HCT116 (cell line): ENCODE measurements around the gene WFDC5. TPM values are rescaled to one million over a fixed set of nuclear protein-coding genes. Genes with fewer than 3 reads are reported as not detected.

ENCODE experiments used
- ATAC-seq: fragments of 200-7000 bp; cut with Tn5 transposase; 2 replicates; pipeline ENCODE4 v1.9.1; 2020; ENCODE audit warnings: mild to moderate bottlenecking, moderate library complexity
- Bru-seq: library from RNA; stranded (reverse); fragments of 400-500 nt; gene quantifications from one replicate; lab custom pipeline; 2021; lab: Mats Ljungman, UMichigan
- BruChase-seq, 2 experiments: library from RNA; stranded (reverse); fragments of 400-500 nt; gene quantifications; one replicate each; lab custom pipeline; 2021; lab: Mats Ljungman, UMichigan
- BruUV-seq: library from RNA; stranded (reverse); fragments of 400-500 nt; replicated peaks from 2 replicates; lab custom pipeline; 2021; lab: Mats Ljungman, UMichigan
- CTCF ChIA-PET: fragments of 300-600 bp; sonication (Branson Sonifier 250); formaldehyde crosslinking; loops from one replicate; lab custom pipeline; 2021; ENCODE audit warnings: antibody characterized with exemption; lab: Charles Lee
- POLR2A ChIA-PET: fragments of 300-600, 350-600 bp; sonication (Branson Sonifier 250); formaldehyde crosslinking; loops from one replicate; lab custom pipeline; 2021; ENCODE audit warnings: antibody characterized with exemption; lab: Charles Lee
- RAD21 ChIA-PET, 2 experiments: fragments of 300-600 bp; sonication (Branson Sonifier 250); formaldehyde crosslinking; loops; one replicate each; lab custom pipeline; 2023; ENCODE audit warnings: low total read pairs in 2 of 2; ENCODE audit not compliant: uncharacterized antibody in 2 of 2, unreplicated experiment in 2 of 2, low non-redundant PET in 1 of 2; lab: Charles Lee
- DNase-seq: peaks from one replicate; pipeline ENCODE4 v3.0.0-alpha.2; 2010; ENCODE audit warnings: low read depth, low spot score
- H2AFZ ChIP-seq: fragments of 200-600 bp; shearing (Covaris generic), sonication (generic); 2 replicates; pipeline ENCODE4 v1.6.1; 2017; ENCODE audit warnings: low read depth, mixed run types, mixed read lengths, antibody characterized with exemption, low read length; ENCODE audit not compliant: poor library complexity, severe bottlenecking
- H3K27ac ChIP-seq: 2 replicates; pipeline ENCODE4 v1.5.1; 2012; ENCODE audit warnings: low read depth, low read length
- H3K27me3 ChIP-seq: fragments of 200-600 bp; sonication (generic); 2 replicates; pipeline ENCODE4 v1.6.1; 2016; ENCODE audit warnings: mixed run types, low read length, mixed read lengths; ENCODE audit not compliant: insufficient read depth
- H3K36me3 ChIP-seq, 2 experiments: fragments of 200-500 bp in 1 of 2; fragments of 200-600 bp in 1 of 2; sonication (Bioruptor generic) in 1 of 2; sonication (generic) in 1 of 2; 2 replicates each; pipeline versions ENCODE4 v1.5.1 to v1.6.1; 2014 to 2016; ENCODE audit warnings: low read length in 2 of 2, inconsistent platforms in 1 of 2, mixed read lengths in 1 of 2, mixed run types in 1 of 2; ENCODE audit not compliant: insufficient read depth in 2 of 2, control insufficient read depth in 1 of 2
- H3K4me1 ChIP-seq, 2 experiments: fragments of 200-600 bp in 1 of 2; sonication (generic) in 1 of 2; 2 replicates each; pipeline versions ENCODE4 v1.5.1 to v1.6.1; 2012 to 2017; ENCODE audit warnings: low read length in 2 of 2, inconsistent platforms in 1 of 2, mild to moderate bottlenecking in 1 of 2, mixed read lengths in 1 of 2, mixed run types in 1 of 2, moderate library complexity in 1 of 2; ENCODE audit not compliant: insufficient read depth in 2 of 2, control insufficient read depth in 1 of 2
- H3K4me2 ChIP-seq: fragments of 200-600 bp; sonication (generic); 2 replicates; pipeline ENCODE4 v1.6.1; 2017; ENCODE audit warnings: mixed run types, low read length, mixed read lengths
- H3K4me3 ChIP-seq, 2 experiments: fragments of 200-600 bp in 1 of 2; sonication (generic) in 1 of 2; replicated peaks in 1 of 2; 2 replicates each; pipeline ENCODE4 v1.5.1; 2011 to 2016; ENCODE audit warnings: low read length in 2 of 2, control low read depth in 1 of 2, low read depth in 1 of 2, mild to moderate bottlenecking in 1 of 2, mixed read lengths in 1 of 2, mixed run types in 1 of 2
- H3K79me2 ChIP-seq: fragments of 200-600 bp; sonication (generic); 2 replicates; pipeline ENCODE4 v1.6.1; 2017; ENCODE audit warnings: mild to moderate bottlenecking, mixed run types, low read length, moderate library complexity, mixed read lengths; ENCODE audit not compliant: insufficient read depth
- H3K9ac ChIP-seq: fragments of 200-600 bp; sonication (generic); 2 replicates; pipeline ENCODE4 v1.6.1; 2016; ENCODE audit warnings: low read length, mixed read lengths
- H3K9me2 ChIP-seq: fragments of 200-600 bp; sonication (generic), shearing (Covaris generic); 2 replicates; pipeline ENCODE4 v1.6.1; 2017; ENCODE audit warnings: mixed run types, mild to moderate bottlenecking, moderate library complexity; ENCODE audit not compliant: insufficient read depth
- H3K9me3 ChIP-seq, 2 experiments: fragments of 200-500 bp in 1 of 2; fragments of 200-600 bp in 1 of 2; sonication (Bioruptor generic) in 1 of 2; sonication (generic) in 1 of 2; 2 replicates each; pipeline ENCODE4 v1.6.1; 2014 to 2017; ENCODE audit warnings: low read length in 2 of 2, mixed read lengths in 2 of 2, inconsistent platforms in 1 of 2, low read depth in 1 of 2, mild to moderate bottlenecking in 1 of 2, mixed run types in 1 of 2, moderate library complexity in 1 of 2; ENCODE audit not compliant: control insufficient read depth in 1 of 2, insufficient read depth in 1 of 2
- H4K20me1 ChIP-seq: fragments of 200-600 bp; sonication (generic), shearing (Covaris generic); 2 replicates; pipeline ENCODE4 v1.6.1; 2017; ENCODE audit warnings: mixed run types, mild to moderate bottlenecking, moderate library complexity; ENCODE audit not compliant: insufficient read depth
- JUND ChIP-seq: IDR thresholded peaks from 2 replicates; pipeline ENCODE4 v1.6.1; 2012
- MAX ChIP-seq: IDR thresholded peaks from 2 replicates; pipeline ENCODE4 v1.6.1; 2012
- SIN3A ChIP-seq: IDR thresholded peaks from 2 replicates; pipeline ENCODE4 v1.6.1; 2012; ENCODE audit warnings: low read depth
- YY1 ChIP-seq: IDR thresholded peaks from 2 replicates; pipeline ENCODE4 v1.6.1; 2011; ENCODE audit warnings: low read length, low read depth, moderate library complexity, mild to moderate bottlenecking; ENCODE audit not compliant: insufficient replicate concordance; ENCODE audit errors: extremely low read depth
- ZFX ChIP-seq: fragments of 450-650 bp; IDR thresholded peaks from 2 replicates; pipeline ENCODE4 v1.6.1; 2017
- intact Hi-C: fragments of 100-400 bp; cut with micrococcal nuclease; formaldehyde crosslinking; loops from 2 replicates; pipeline ENCODE4 v1.10.0; 2022
- long read RNA-seq: library from polyadenylated mRNA; unstranded; transcript quantifications from one replicate; pipeline ENCODE4 v2.0.0, GENCODE V29; 2021; ENCODE audit not compliant: unreplicated experiment
- polyA plus RNA-seq: library from polyadenylated mRNA; unstranded; fragments of >200 nt; gene quantifications from 2 replicates; pipeline ENCODE4 v1.2.1, GENCODE V29; 2012; ENCODE audit warnings: missing spikeins
- total RNA-seq: library from RNA; stranded (reverse); gene quantifications from one replicate; pipeline ENCODE4 v1.2.1, GENCODE V29; 2021; ENCODE audit not compliant: unreplicated experiment

Gene WFDC5, protein sequence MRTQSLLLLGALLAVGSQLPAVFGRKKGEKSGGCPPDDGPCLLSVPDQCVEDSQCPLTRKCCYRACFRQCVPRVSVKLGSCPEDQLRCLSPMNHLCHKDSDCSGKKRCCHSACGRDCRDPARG
- total RNA-seq (not detected), Bru-seq, nascent RNA (not detected), BruChase-seq, experiment 1, labeled RNA remaining after a 6-hour chase (percentile 10 among the genes with signal in this experiment), BruChase-seq, experiment 2, labeled RNA remaining after a 2-hour chase (percentile 7 among the genes with signal in this experiment)
- polyA plus RNA-seq: 0.11 TPM in 1 of 2 replicates, not detected in the other
- long read RNA-seq: 0 reads

- Histone ChIP-seq H3K79me2 (no peaks in the 10 kb centered on the region), H3K9me2 (no peaks in the 10 kb centered on the region), H4K20me1 (no peaks in the 10 kb centered on the region), H3K36me3 (no peaks in the 10 kb centered on the region), H3K4me2 (no peak within 1 kb of the TSS), H3K27ac (no peak within 1 kb of the TSS), H3K4me3 (no peak within 1 kb of the TSS), H2AFZ (no peak within 1 kb of the TSS), H3K4me1 (0 out of 4 replicates have a peak, but pooled peaks cover 0 to 3% of the 10 kb centered on the region in 2 experiments), H3K9ac (no peak within 1 kb of the TSS), H3K27me3 (no peaks in the 10 kb centered on the region; the same call in 1 of the 2 replicates), H3K9me3 (no peaks in the 10 kb centered on the region)
- CTCF ChIA-PET: interaction anchor here (1.2 kb wide), 1 partner anchor 70 kb away, joined by 4 read pairs; no protein-coding TSS in a partner anchor
- TF ChIP-seq JUND (no peak), SIN3A (no peak), MAX (no peak), YY1 (no peak), ZFX (no peak)
- RAD21 ChIA-PET: no interaction called here
- ATAC-seq (no peak), DNase-seq (no peak)
- intact Hi-C loops: no loop called here
- BruUV-seq: no TSS peak
- POLR2A ChIA-PET: no interaction called here
These were observed at the start of gene WFDC5 for GRCh38 chr20:45114465-45115385. WFDC5 (minus strand) TSS chr20:45115174; CDS start chr20:45115083, 91 bp downstream.
